NB4 (cell line): ENCODE results near the gene ZNF418.

Experiments used
- CTCF ChIP-seq: IDR thresholded peaks from one replicate; pipeline ENCODE4 v1.5.1; 2012; ENCODE audit warnings: low read depth, low read length
- POLR2A ChIP-seq: IDR thresholded peaks from 2 replicates; pipeline ENCODE4 v1.6.1; 2011; ENCODE audit warnings: mild to moderate bottlenecking; ENCODE audit not compliant: insufficient read length; ENCODE audit errors: extremely low read depth

- TF ChIP-seq CTCF (no peak), POLR2A (no peak)
Observed at GRCh38 chr19:57886046-57886445, 49.2 kb downstream of the ZNF418 start.
